Measurements from ENCODE around the gene SYNGR3.

The SYNGR3 gene

DNA sequence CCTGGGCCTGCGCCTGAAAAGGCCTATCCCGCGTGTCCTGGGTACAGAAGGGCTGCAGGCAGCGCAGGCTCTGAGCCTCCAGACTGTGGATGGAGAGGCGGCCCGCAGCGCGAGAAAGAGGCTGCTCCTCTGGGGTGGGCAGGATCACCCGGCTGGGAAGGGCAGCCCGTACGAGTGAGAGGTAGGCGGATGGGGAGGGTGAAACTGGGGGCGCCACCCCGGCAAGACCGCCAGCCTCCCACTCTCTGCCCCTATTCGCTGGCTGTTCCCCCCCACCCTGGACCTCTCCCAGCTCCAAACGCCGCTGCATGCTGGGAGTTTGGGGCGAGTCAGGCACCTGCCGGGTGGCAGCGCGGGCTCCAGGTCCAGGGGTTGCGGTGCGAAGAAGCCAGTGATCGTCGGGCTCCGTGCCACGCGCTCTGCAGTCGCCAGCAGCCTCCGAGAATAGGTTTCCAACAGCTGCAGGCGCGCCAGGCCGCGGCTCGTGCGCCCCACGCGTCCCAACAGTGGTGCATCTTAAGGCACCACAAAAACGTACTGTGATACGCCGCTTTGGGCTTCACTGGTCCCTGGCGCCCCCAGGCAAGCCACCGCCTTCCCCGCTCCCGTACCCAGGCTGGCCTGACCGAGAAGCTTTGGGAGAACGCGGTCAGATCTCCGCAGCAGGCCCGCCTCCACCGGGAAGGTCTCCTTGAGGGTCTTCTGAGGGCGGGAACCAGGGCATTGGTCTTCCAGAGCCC, 9.6 kb upstream of the SYNGR3 start:
- Histone ChIP-seq H3K4me2 (ENCODE audit: low read depth, low read length) (no peak overlapping the region), H3K36me3 (replicated peaks; ENCODE audit: insufficient read depth, low read length) (no peaks in the 10 kb centered on the region), H4K20me1 (ENCODE audit: insufficient read depth, low read length) (no peaks in the 10 kb centered on the region), H3K9me3 (replicated peaks; ENCODE audit: insufficient read depth, low read length) (no peaks in the 10 kb centered on the region), H3K9ac (ENCODE audit: low read length) (no peak overlapping the region), H3K4me1 (ENCODE audit: low read length) (peaks cover 9% of the 10 kb centered on the region), H2AFZ (ENCODE audit: low read length) (no peak overlapping the region), H3F3A (ENCODE audit: insufficient read depth, low read length) (peaks cover 26% of the 10 kb centered on the region), H3K79me2 (ENCODE audit: low read length) (peaks cover 8% of the 10 kb centered on the region), H3K9me2 (replicated peaks; ENCODE audit: insufficient read depth, low read length) (no peaks in the 10 kb centered on the region), H3K27ac (ENCODE audit: low read length) (no peak overlapping the region), H3K4me3 (ENCODE audit: low read length) (no peak overlapping the region), H3K27me3 (replicated peaks; ENCODE audit: insufficient read depth, low read length) (peaks cover 39% of the 10 kb centered on the region)
- TF ChIP-seq, protein P1, sequence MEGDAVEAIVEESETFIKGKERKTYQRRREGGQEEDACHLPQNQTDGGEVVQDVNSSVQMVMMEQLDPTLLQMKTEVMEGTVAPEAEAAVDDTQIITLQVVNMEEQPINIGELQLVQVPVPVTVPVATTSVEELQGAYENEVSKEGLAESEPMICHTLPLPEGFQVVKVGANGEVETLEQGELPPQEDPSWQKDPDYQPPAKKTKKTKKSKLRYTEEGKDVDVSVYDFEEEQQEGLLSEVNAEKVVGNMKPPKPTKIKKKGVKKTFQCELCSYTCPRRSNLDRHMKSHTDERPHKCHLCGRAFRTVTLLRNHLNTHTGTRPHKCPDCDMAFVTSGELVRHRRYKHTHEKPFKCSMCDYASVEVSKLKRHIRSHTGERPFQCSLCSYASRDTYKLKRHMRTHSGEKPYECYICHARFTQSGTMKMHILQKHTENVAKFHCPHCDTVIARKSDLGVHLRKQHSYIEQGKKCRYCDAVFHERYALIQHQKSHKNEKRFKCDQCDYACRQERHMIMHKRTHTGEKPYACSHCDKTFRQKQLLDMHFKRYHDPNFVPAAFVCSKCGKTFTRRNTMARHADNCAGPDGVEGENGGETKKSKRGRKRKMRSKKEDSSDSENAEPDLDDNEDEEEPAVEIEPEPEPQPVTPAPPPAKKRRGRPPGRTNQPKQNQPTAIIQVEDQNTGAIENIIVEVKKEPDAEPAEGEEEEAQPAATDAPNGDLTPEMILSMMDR (IDR thresholded peaks at IDR 0.05; ENCODE audit: low read length): no peak
- no peak for TF ChIP-seq EZH2phosphoT487 (IDR thresholded peaks at IDR 0.05; ENCODE audit: low read length)
- TF ChIP-seq EZH2 (optimal IDR thresholded peaks at IDR 0.05; ENCODE audit: low read depth, low read length): no peak
- DNase-seq: no peak

DNA sequence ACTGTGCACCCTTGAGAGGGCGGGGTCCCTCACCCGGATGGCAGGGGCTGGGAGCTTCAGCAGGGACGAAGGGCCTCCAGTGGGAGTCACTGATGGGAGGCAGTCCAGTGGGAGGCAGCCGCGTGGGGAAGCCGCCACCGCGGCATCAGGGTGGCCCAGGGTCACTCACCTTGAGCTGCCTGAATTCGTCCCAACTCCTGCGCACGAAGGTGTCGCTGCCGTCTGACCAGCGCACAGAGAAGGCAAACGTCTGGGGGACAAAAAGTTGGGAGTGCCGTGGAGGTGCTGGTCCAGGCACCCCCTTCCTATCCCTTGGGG, 9.0 kb upstream of the SYNGR3 start:
- H2AFZ ChIP-seq (ENCODE audit: low read length): no peak overlapping the region
- H3K79me2 ChIP-seq (ENCODE audit: low read length): peaks cover 13% of the 10 kb centered on the region
- H3F3A ChIP-seq (ENCODE audit: insufficient read depth, low read length): peaks cover 27% of the 10 kb centered on the region
- no peaks in the 10 kb centered on the region for H4K20me1 ChIP-seq (ENCODE audit: insufficient read depth, low read length)
- H3K4me1 ChIP-seq (ENCODE audit: low read length): peaks cover 14% of the 10 kb centered on the region
- peaks cover 39% of the 10 kb centered on the region for H3K27me3 ChIP-seq (replicated peaks; ENCODE audit: insufficient read depth, low read length)
- DNase-seq: no peak
- no peak overlapping the region for H3K4me3 ChIP-seq (ENCODE audit: low read length)
- H3K9me2 ChIP-seq (replicated peaks; ENCODE audit: insufficient read depth, low read length): no peaks in the 10 kb centered on the region
- no peaks in the 10 kb centered on the region for H3K36me3 ChIP-seq (replicated peaks; ENCODE audit: insufficient read depth, low read length)
- H3K27ac ChIP-seq (ENCODE audit: low read length): no peak overlapping the region
- no peak overlapping the region for H3K9ac ChIP-seq (ENCODE audit: low read length)
- no peaks in the 10 kb centered on the region for H3K9me3 ChIP-seq (replicated peaks; ENCODE audit: insufficient read depth, low read length)
- TF ChIP-seq EZH2phosphoT487 (IDR thresholded peaks at IDR 0.05; ENCODE audit: low read length): no peak
- TF ChIP-seq, protein P1 (IDR thresholded peaks at IDR 0.05; ENCODE audit: low read length): no peak
- no peak for TF ChIP-seq EZH2 (optimal IDR thresholded peaks at IDR 0.05; ENCODE audit: low read depth, low read length)
- H3K4me2 ChIP-seq (ENCODE audit: low read depth, low read length): no peak overlapping the region

DNA sequence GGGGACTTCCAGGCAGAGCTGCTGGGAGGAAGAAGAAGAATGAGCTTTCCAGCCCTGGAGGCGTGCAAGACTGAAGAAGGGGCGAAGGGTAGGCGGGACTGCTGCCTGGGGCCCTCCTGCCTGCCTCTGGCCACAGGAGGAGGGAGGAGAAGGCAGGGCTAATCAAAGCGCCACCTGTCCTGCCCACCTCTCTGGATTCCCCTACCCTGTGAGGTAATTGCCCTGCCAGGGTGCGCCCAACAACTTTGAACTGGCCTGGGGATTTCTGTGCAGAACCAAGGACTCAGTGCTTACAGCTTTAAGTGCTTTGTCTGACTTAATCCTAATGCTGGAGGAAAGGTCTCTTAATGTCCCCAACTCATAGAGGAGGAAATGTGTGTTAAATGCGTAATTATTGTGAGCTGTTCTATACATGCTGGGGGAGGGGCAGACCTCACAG, 8.4 kb upstream of the SYNGR3 start, which contains the start of gene NOXO1:
TSS of gene NOXO1 (minus strand) at position 72 of the 439 bp plus-strand sequence. CDS start 290 bp downstream, outside the sequence.
- Histone ChIP-seq H4K20me1 (ENCODE audit: insufficient read depth, low read length) (no peaks in the 10 kb centered on the region), H3K4me2 (ENCODE audit: low read depth, low read length) (no peak within 1 kb of the TSS), H3K27me3 (replicated peaks; ENCODE audit: insufficient read depth, low read length) (peaks cover 39% of the 10 kb centered on the region), H3K79me2 (ENCODE audit: low read length) (peaks cover 16% of the 10 kb centered on the region), H3K4me3 (ENCODE audit: low read length) (no peak within 1 kb of the TSS), H3K9me2 (replicated peaks; ENCODE audit: insufficient read depth, low read length) (no peaks in the 10 kb centered on the region), H3K27ac (ENCODE audit: low read length) (no peak within 1 kb of the TSS), H3K9me3 (replicated peaks; ENCODE audit: insufficient read depth, low read length) (no peaks in the 10 kb centered on the region), H2AFZ (ENCODE audit: low read length) (no peak within 1 kb of the TSS), H3K9ac (ENCODE audit: low read length) (no peak within 1 kb of the TSS), H3K4me1 (ENCODE audit: low read length) (peaks cover 16% of the 10 kb centered on the region), H3F3A (ENCODE audit: insufficient read depth, low read length) (peaks cover 27% of the 10 kb centered on the region), H3K36me3 (replicated peaks; ENCODE audit: insufficient read depth, low read length) (0 out of 2 replicates have a peak, but pooled peaks cover 1% of the 10 kb centered on the region)
- TF ChIP-seq EZH2phosphoT487 (IDR thresholded peaks at IDR 0.05; ENCODE audit: low read length) (no peak), EZH2 (optimal IDR thresholded peaks at IDR 0.05; ENCODE audit: low read depth, low read length) (no peak)
- TF ChIP-seq, protein P1 (IDR thresholded peaks at IDR 0.05; ENCODE audit: low read length): no peak
- DNase-seq: no peak

All from MM.1S (cell line).